Brain microvascular endothelial cell (primary cell): ENCODE data around the gene AATK.

Source experiments
- DNase-seq: peaks from one replicate; pipeline ENCODE4 v3.0.0-alpha.2; 2020
- H3K27ac ChIP-seq: fragments of 250-450 bp; sonication (Bioruptor Pico); 2 replicates; pipeline ENCODE4 v1.5.1; 2020; ENCODE audit warnings: mild to moderate bottlenecking, moderate library complexity
- H3K27me3 ChIP-seq: fragments of 250-450 bp; sonication (Bioruptor Pico); replicated peaks from 2 replicates; pipeline ENCODE4 v1.5.1; 2020; ENCODE audit warnings: mild to moderate bottlenecking
- H3K36me3 ChIP-seq: fragments of 250-450 bp; sonication (Bioruptor Pico); replicated peaks from 2 replicates; pipeline ENCODE4 v1.5.1; 2020; ENCODE audit warnings: mild to moderate bottlenecking
- H3K4me3 ChIP-seq: 2 replicates; pipeline ENCODE4 v1.5.1; 2011; ENCODE audit warnings: low read depth, mild to moderate bottlenecking, control low read depth, low read length, moderate library complexity
- CTCF ChIP-seq: IDR thresholded peaks from 2 replicates; pipeline ENCODE4 v1.5.1; 2011; ENCODE audit warnings: low read depth, mild to moderate bottlenecking, moderate library complexity, low read length, control low read depth, inconsistent platforms; ENCODE audit errors: missing control alignments
- in situ Hi-C: cut with HindIII; loops from 2 replicates; pipeline ENCODE4 v1.10.0; 2017; ENCODE audit warnings: low sequenced_read_pairs, low pct_ligation_motif_present

The AATK gene

GRCh38 chr17:81115219-81115618, 50.8 kb downstream of the AATK start:
- no peak for TF ChIP-seq CTCF
- H3K4me3 ChIP-seq: no peak overlapping the region
- no peaks in the 10 kb centered on the region for H3K27me3 ChIP-seq
- no peak overlapping the region for H3K27ac ChIP-seq
- no peaks in the 10 kb centered on the region for H3K36me3 ChIP-seq
- in situ Hi-C loops: loop anchor here (25.0 kb wide), 1 partner anchor 103 kb away; no protein-coding TSS in a partner anchor
- no peak for DNase-seq

DNA sequence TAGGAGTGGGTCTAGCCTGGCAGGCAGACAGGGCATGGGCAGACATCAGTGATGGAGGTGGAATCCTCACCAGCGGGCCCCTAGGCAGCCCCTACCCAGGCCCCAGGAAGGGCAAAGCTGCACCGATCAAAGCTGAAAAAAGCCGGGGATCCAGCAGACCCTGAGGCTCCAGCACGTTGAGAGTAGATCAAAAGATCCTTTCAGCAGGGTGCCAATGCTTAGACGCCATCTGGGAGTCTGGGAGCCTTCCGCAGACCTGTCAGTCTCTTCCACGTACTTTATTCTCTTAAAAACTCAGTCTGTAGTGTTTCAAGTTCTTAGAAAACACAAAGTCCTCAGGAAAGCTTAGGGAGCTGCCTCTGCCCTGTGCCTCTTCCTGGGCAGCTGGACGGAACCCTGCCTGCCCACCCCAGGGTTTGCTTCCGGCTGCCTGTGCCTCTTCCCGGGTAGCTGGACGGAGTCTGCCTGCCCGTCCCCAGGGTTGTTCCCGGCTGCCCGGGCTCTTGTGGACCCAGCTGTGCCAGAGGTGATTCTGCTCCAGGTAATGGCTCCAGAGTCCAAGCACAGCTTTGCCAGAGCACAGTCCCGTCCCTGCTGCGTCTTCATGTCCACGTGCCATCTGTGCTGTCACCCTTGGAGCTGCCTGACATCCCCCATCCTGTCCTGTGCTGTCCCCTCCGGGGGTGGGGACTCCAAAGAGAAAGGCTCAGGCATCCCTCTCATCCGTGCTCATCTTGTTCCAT, 51.5 kb downstream of the AATK start:
- no peaks in the 10 kb centered on the region for H3K27me3 ChIP-seq
- no peak overlapping the region for H3K27ac ChIP-seq
- no peak for TF ChIP-seq CTCF
- in situ Hi-C loops: loop anchor here (25.0 kb wide), 1 partner anchor 102 kb away; no protein-coding TSS in a partner anchor
- H3K36me3 ChIP-seq: no peaks in the 10 kb centered on the region
- no peak for DNase-seq
- no peak overlapping the region for H3K4me3 ChIP-seq

DNA sequence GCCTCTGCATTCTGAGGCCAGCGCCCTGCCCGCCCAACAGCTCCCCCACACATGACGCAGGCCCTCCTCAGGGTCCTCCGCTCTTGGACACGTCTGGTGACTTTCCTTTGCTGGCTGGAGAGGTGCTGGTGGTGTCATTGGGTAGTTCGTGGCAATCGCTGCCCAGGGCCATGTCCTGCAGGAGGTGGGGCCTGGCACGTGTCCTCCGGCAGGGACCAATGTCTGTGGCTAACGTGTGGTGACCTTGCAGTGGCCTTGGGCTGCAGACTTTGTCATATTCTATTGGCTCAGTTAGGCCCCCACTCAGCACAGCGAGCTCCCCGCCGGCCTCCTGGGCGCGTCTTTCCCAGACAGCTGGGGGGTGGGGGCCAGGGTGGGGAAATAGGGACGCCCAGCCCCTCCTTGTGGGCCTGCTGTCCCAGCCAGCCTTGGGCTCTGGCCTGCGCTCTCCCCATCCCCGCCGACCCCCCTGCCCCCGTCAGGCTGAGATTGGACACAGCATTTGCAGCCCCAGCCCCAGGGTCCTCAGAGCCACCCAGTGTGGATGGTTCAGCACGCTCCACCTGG, 52.8 kb downstream of the AATK start:
- Histone ChIP-seq H3K4me3 (no peak overlapping the region), H3K27me3 (no peaks in the 10 kb centered on the region), H3K36me3 (no peaks in the 10 kb centered on the region), H3K27ac (no peak overlapping the region)
- DNase-seq: no peak
- no peak for TF ChIP-seq CTCF
- in situ Hi-C loops: loop anchor here (25.0 kb wide), 1 partner anchor 101 kb away; no protein-coding TSS in a partner anchor

GRCh38 chr17:81112450-81112849, 53.6 kb downstream of the AATK start:
- H3K27ac ChIP-seq: no peak overlapping the region
- in situ Hi-C loops: loop anchor here (25.0 kb wide), 1 partner anchor 100 kb away; no protein-coding TSS in a partner anchor
- no peak overlapping the region for H3K4me3 ChIP-seq
- no peaks in the 10 kb centered on the region for H3K27me3 ChIP-seq
- no peaks in the 10 kb centered on the region for H3K36me3 ChIP-seq
- no peak for TF ChIP-seq CTCF
- DNase-seq: no peak

DNA sequence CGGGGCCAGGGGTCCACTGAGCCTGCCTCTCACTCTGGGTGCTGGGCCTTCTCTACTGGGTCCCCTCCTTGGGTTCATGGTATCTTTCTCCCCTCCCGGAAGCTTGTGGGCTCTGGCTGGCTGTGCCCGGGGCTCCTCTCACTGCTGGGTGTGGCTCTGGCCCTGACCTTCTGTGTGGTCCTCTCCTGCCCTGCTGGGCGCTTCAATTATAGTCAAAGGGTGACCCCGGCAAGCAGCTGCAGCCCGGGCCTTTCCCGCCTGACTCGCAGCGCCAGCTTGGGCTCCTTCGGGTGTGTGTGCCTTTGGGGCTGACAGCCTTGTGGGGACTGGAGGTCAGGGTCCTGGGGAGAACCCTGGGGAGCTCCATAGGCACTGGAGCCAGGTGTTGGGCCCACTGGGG, 55.0 kb downstream of the AATK start:
- Histone ChIP-seq H3K27ac (no peak overlapping the region), H3K36me3 (no peaks in the 10 kb centered on the region), H3K4me3 (no peak overlapping the region), H3K27me3 (no peaks in the 10 kb centered on the region)
- no peak for DNase-seq
- no peak for TF ChIP-seq CTCF
- in situ Hi-C loops: loop anchor here (25.0 kb wide), 1 partner anchor 99 kb away; no protein-coding TSS in a partner anchor
